SK-MEL-5 (cell line): Measurements from ENCODE around the gene XRCC6. TPM values are rescaled to one million over a fixed set of nuclear protein-coding genes. Genes with fewer than 3 reads are reported as not detected.
"Not testable (repeated sequence)": the region's sequence is repeated elsewhere in the genome, so short reads cannot be mapped to it uniquely, and the experiment has no call there.

ENCODE experiments used
- DNase-seq: peaks from one replicate; pipeline ENCODE4 v3.0.0-alpha.2; 2016; ENCODE audit warnings: low read depth, low spot score
- in situ Hi-C: cut with HindIII; loops from 2 replicates; pipeline ENCODE4 v1.10.0; 2016; ENCODE audit warnings: low sequenced_read_pairs, high pct_unique_total_duplicates, low pct_unique_long_range_greater_than_20kb
- total RNA-seq: library from RNA; depleted of rRNA; stranded (reverse); fragments of >200 nt; shearing (Covaris generic); gene quantifications from 2 replicates; pipeline ENCODE4 v1.2.3, GENCODE V29; 2014

The XRCC6 gene
- total RNA-seq, 1 experiment from 2014 or later: 584 TPM

- DNase-seq, in situ Hi-C loops: not testable (repeated sequence)
Observed at GRCh38 chr22:41637623-41638022, 16.5 kb downstream of the XRCC6 start.

GRCh38 chr22:41638124-41638523 is 17.0 kb downstream of the XRCC6 start:
- in situ Hi-C loops: no loop called here
- no peak for DNase-seq

- no peak for DNase-seq
- in situ Hi-C loops: no loop called here
Observed at GRCh38 chr22:41638748-41639147, 17.7 kb downstream of the XRCC6 start.

- in situ Hi-C loops: no loop called here
- DNase-seq: no peak
Observed at GRCh38 chr22:41641854-41642253, 20.8 kb downstream of the XRCC6 start.

- in situ Hi-C loops: no loop called here
- no peak for DNase-seq
Observed at GRCh38 chr22:41642331-41643110, 21.4 kb downstream of the XRCC6 start.

GRCh38 chr22:41647771-41648170 is 26.7 kb downstream of the XRCC6 start:
- in situ Hi-C loops: no loop called here
- DNase-seq: no peak

GRCh38 chr22:41648432-41648831 is 27.3 kb downstream of the XRCC6 start:
- in situ Hi-C loops: no loop called here

GRCh38 chr22:41650229-41650628 is 29.1 kb downstream of the XRCC6 start:
- no peak for DNase-seq
- in situ Hi-C loops: no loop called here

More at GRCh38 chr22:41648432-41648831, 27.3 kb downstream of the XRCC6 start:
- DNase-seq: no peak

GRCh38 chr22:41650821-41651220 is 29.7 kb downstream of the XRCC6 start:
- DNase-seq: no peak
- in situ Hi-C loops: no loop called here

GRCh38 chr22:41654322-41654721 is 33.2 kb downstream of the XRCC6 start:
- no peak for DNase-seq
- in situ Hi-C loops: no loop called here

- no peak for DNase-seq
- in situ Hi-C loops: no loop called here
Observed at GRCh38 chr22:41656556-41656955, 35.5 kb downstream of the XRCC6 start.

GRCh38 chr22:41657709-41658108 is 36.6 kb downstream of the XRCC6 start:
- no peak for DNase-seq
- in situ Hi-C loops: no loop called here

GRCh38 chr22:41658869-41659268 is 37.8 kb downstream of the XRCC6 start:
- no peak for DNase-seq
- in situ Hi-C loops: no loop called here

- no peak for DNase-seq
- in situ Hi-C loops: no loop called here
Observed at GRCh38 chr22:41659941-41660340, 38.8 kb downstream of the XRCC6 start.

GRCh38 chr22:41660416-41660815 is 39.3 kb downstream of the XRCC6 start:
- in situ Hi-C loops: no loop called here

GRCh38 chr22:41661088-41661487 is 40.0 kb downstream of the XRCC6 start:
- in situ Hi-C loops: no loop called here

More at GRCh38 chr22:41660416-41660815, 39.3 kb downstream of the XRCC6 start:
- DNase-seq: no peak

GRCh38 chr22:41661713-41662112 is 40.6 kb downstream of the XRCC6 start:
- in situ Hi-C loops: no loop called here
- no peak for DNase-seq

More at GRCh38 chr22:41661088-41661487, 40.0 kb downstream of the XRCC6 start:
- no peak for DNase-seq

GRCh38 chr22:41663594-41663993 is 42.5 kb downstream of the XRCC6 start:
- in situ Hi-C loops: not testable (repeated sequence)

GRCh38 chr22:41664490-41664889 is 43.4 kb downstream of the XRCC6 start:
- in situ Hi-C loops: no loop called here
- DNase-seq: no peak

More at GRCh38 chr22:41663594-41663993, 42.5 kb downstream of the XRCC6 start:
- not testable (repeated sequence) for DNase-seq
